AG04450 (cell line): ENCODE measurements around the gene ZNF652. TPM values are rescaled to one million over a fixed set of nuclear protein-coding genes. Genes with fewer than 3 reads are reported as not detected.

Experiments used
- CTCF ChIA-PET: fragments of 300-600, 350-600 bp; formaldehyde crosslinking; extraction: SDS; loops from one replicate; lab custom pipeline; 2022; ENCODE audit warnings: antibody characterized with exemption, inconsistent platforms; lab: Charles Lee
- POLR2A ChIA-PET: fragments of 350-600 bp; formaldehyde crosslinking; extraction: SDS; loops from one replicate; lab custom pipeline; 2021; ENCODE audit warnings: antibody characterized with exemption, inconsistent platforms; lab: Yijun Ruan, JAX
- DNase-seq: peaks from one replicate; pipeline ENCODE4 v3.0.0-alpha.2; 2011; ENCODE audit warnings: low read depth, low spot score
- H3K27ac ChIP-seq: one replicate; pipeline ENCODE4 v1.5.1; 2012; ENCODE audit warnings: low read depth, low read length, control low read depth
- H3K27me3 ChIP-seq: one replicate; pipeline ENCODE4 v1.6.0; 2012; ENCODE audit warnings: low read length; ENCODE audit not compliant: control insufficient read depth, insufficient read depth
- H3K4me3 ChIP-seq: 2 replicates; pipeline ENCODE4 v1.5.1; 2011; ENCODE audit warnings: mild to moderate bottlenecking, low read depth, low read length, control low read depth
- H3K9me3 ChIP-seq: 2 replicates; pipeline ENCODE4 v1.5.1; 2012; ENCODE audit warnings: low read length; ENCODE audit not compliant: control insufficient read depth, insufficient read depth
- polyA plus RNA-seq: library from polyadenylated mRNA; depleted of rRNA; stranded (reverse); fragments of >200 nt; gene quantifications from 2 replicates; pipeline ENCODE4 v1.2.3, GENCODE V29; 2011
- TF ChIP-seq, protein P1 (sequence below): IDR thresholded peaks from 2 replicates; pipeline ENCODE4 v1.5.1; 2011; ENCODE audit warnings: low read depth, low read length, control low read depth, inconsistent platforms

Gene ZNF652
- polyA plus RNA-seq, 1 experiment, result 9.0 TPM

GRCh38 chr17:49339354-49339753 lies 22.7 kb downstream of the ZNF652 start:
- no peak for DNase-seq
- Histone ChIP-seq H3K9me3 (no peaks in the 10 kb centered on the region), H3K27ac (no peak overlapping the region), H3K27me3 (no peaks in the 10 kb centered on the region), H3K4me3 (no peak overlapping the region)
- TF ChIP-seq, protein P1, sequence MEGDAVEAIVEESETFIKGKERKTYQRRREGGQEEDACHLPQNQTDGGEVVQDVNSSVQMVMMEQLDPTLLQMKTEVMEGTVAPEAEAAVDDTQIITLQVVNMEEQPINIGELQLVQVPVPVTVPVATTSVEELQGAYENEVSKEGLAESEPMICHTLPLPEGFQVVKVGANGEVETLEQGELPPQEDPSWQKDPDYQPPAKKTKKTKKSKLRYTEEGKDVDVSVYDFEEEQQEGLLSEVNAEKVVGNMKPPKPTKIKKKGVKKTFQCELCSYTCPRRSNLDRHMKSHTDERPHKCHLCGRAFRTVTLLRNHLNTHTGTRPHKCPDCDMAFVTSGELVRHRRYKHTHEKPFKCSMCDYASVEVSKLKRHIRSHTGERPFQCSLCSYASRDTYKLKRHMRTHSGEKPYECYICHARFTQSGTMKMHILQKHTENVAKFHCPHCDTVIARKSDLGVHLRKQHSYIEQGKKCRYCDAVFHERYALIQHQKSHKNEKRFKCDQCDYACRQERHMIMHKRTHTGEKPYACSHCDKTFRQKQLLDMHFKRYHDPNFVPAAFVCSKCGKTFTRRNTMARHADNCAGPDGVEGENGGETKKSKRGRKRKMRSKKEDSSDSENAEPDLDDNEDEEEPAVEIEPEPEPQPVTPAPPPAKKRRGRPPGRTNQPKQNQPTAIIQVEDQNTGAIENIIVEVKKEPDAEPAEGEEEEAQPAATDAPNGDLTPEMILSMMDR, result no peak
- ChIA-PET CTCF (interaction anchor here (0.6 to 0.7 kb wide), 2 partner anchors 15 to 1058 kb away, joined by 3 to 6 read pairs; partner anchors contain the start of gene LRRC59), POLR2A (no interaction called here)

DNA sequence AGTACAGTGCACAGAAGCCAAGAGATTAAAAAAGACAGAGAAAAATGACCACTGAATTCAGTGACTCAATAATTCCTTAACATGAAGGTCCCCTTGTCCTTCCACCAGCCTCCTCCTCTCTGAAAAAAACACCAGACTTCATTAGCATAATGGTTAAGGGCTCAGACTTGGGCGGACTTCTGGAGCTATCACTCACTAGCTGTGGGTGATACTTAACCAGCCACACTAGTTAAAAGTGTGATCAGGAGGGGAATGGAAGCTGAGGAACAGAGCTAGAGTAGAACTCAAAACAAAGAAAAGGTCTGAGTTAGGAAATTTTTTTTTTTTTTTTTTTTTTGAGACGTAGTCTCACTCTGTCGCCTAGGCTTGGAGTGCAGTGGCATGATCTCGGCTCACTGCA lies 23.2 kb downstream of the ZNF652 start:
- no peak for DNase-seq
- TF ChIP-seq, protein P1, result no peak
- no peaks in the 10 kb centered on the region for H3K9me3 ChIP-seq
- no peak overlapping the region for H3K4me3 ChIP-seq
- ChIA-PET CTCF (interaction anchor here (0.6 to 0.7 kb wide), 3 partner anchors 15 to 1058 kb away, joined by 3 to 6 read pairs (median 3); partner anchors contain the start of gene LRRC59), POLR2A (no interaction called here)
- H3K27ac ChIP-seq, result no peak overlapping the region
- H3K27me3 ChIP-seq, result no peaks in the 10 kb centered on the region

DNA sequence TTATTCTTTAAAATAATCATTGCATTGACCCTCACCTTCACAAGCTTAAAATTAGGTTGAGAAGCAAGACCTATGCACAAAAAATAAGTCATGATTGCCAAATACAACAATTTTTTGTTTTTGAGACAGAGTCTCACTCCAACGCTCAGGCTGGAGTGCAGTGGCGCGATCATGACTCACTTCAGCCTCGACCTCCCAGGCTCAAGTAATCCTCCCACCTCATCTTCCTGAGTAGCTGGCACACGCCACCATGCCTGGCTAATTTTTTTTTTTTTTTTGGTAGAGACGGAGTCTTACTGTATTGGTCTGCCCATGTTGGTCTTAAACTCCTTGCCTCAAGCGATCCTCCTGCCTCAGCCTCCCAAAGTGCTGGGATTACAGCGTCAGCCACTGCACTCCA lies 24.2 kb downstream of the ZNF652 start:
- CTCF ChIA-PET, result interaction anchor here (0.6 to 0.7 kb wide), 4 partner anchors 29 to 218 kb away, joined by 3 to 5 read pairs (median 3); no protein-coding TSS in a partner anchor
- Histone ChIP-seq H3K9me3 (no peaks in the 10 kb centered on the region), H3K27ac (no peak overlapping the region), H3K27me3 (no peaks in the 10 kb centered on the region), H3K4me3 (no peak overlapping the region)
- DNase-seq, result no peak
- TF ChIP-seq, protein P1, result no peak
- POLR2A ChIA-PET, result no interaction called here

GRCh38 chr17:49334744-49335512 lies 27.1 kb downstream of the ZNF652 start:
- ChIA-PET CTCF (interaction anchor here (0.6 to 1.1 kb wide), 2 partner anchors 41 to 47 kb away, joined by 3 read pairs; no protein-coding TSS in a partner anchor), POLR2A (interaction anchor here (0.7 kb wide), 1 partner anchor 12 kb away, joined by 3 read pairs; no protein-coding TSS in a partner anchor)
- H3K27me3 ChIP-seq, result no peaks in the 10 kb centered on the region
- TF ChIP-seq, protein P1, result no peak
- H3K27ac ChIP-seq, result no peak overlapping the region
- no peak for DNase-seq
- H3K9me3 ChIP-seq, result no peaks in the 10 kb centered on the region
- no peak overlapping the region for H3K4me3 ChIP-seq

DNA sequence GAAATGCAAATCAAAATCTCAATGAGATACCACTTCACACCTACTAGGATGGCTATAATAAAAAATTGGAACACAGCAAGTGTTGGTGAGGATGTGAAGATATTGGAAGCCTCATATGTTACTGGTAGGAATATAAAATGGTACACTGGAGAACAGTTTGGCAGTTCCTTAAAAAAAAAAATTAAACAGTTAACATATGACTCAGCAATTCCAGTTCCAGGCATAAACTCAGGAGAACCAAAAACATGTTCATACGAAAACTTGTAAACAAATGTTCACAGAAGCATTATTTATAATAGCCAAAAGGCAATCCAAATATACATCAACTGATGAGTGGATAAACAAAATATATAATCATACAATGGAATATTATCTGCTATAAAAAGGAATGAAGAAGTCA lies 28.2 kb downstream of the ZNF652 start:
- no peak for DNase-seq
- POLR2A ChIA-PET, result no interaction called here
- Histone ChIP-seq H3K27me3 (no peaks in the 10 kb centered on the region), H3K4me3 (no peak overlapping the region), H3K27ac (peak overlapping the region; percentile 58), H3K9me3 (no peaks in the 10 kb centered on the region)
- CTCF ChIA-PET, result no interaction called here
- TF ChIP-seq, protein P1, result no peak
